MM.1S (cell line): ENCODE data around the gene FERMT2.

ENCODE experiments used
- DNase-seq: peaks from one replicate; pipeline ENCODE4 v3.0.0-alpha.2; 2015
- H2AFZ ChIP-seq: fragments of 300-600 bp; sonication (generic); 2 replicates; pipeline ENCODE4 v1.6.0; 2016; ENCODE audit warnings: antibody characterized with exemption, low read length
- H3F3A ChIP-seq: fragments of 300-600 bp; sonication (generic); 2 replicates; pipeline ENCODE4 v1.6.1; 2016; ENCODE audit warnings: mild to moderate bottlenecking, antibody characterized with exemption, low read length, moderate library complexity, mixed read lengths; ENCODE audit not compliant: insufficient read depth
- H3K27ac ChIP-seq: fragments of 300-600 bp; sonication (generic); 2 replicates; pipeline ENCODE4 v1.5.1; 2016; ENCODE audit warnings: mild to moderate bottlenecking, low read length
- H3K27me3 ChIP-seq: fragments of 300-600 bp; sonication (generic); replicated peaks from 2 replicates; pipeline ENCODE4 v1.6.0; 2016; ENCODE audit warnings: low read length; ENCODE audit not compliant: insufficient read depth
- H3K36me3 ChIP-seq: fragments of 300-600 bp; sonication (generic); replicated peaks from 2 replicates; pipeline ENCODE4 v1.6.1; 2016; ENCODE audit warnings: mild to moderate bottlenecking, low read length, mixed read lengths; ENCODE audit not compliant: insufficient read depth
- H3K4me1 ChIP-seq: fragments of 300-600 bp; sonication (generic); 2 replicates; pipeline ENCODE4 v1.6.1; 2016; ENCODE audit warnings: low read length, mixed read lengths
- H3K4me2 ChIP-seq: fragments of 300-600 bp; sonication (generic); 2 replicates; pipeline ENCODE4 v1.6.0; 2016; ENCODE audit warnings: low read depth, low read length
- H3K4me3 ChIP-seq: fragments of 300-600 bp; sonication (generic); 2 replicates; pipeline ENCODE4 v1.5.1; 2016; ENCODE audit warnings: low read length, mixed read lengths
- H3K79me2 ChIP-seq: fragments of 300-600 bp; sonication (generic); 2 replicates; pipeline ENCODE4 v1.6.1; 2016; ENCODE audit warnings: mixed run types, low read length, mixed read lengths
- H3K9ac ChIP-seq: fragments of 300-600 bp; sonication (generic); 2 replicates; pipeline ENCODE4 v1.6.1; 2016; ENCODE audit warnings: low read length, mixed read lengths
- H3K9me2 ChIP-seq: fragments of 300-600 bp; sonication (generic); replicated peaks from 2 replicates; pipeline ENCODE4 v1.6.1; 2016; ENCODE audit warnings: mild to moderate bottlenecking, low read length, mixed read lengths; ENCODE audit not compliant: insufficient read depth
- H3K9me3 ChIP-seq: fragments of 300-600 bp; sonication (generic); replicated peaks from 2 replicates; pipeline ENCODE4 v1.6.1; 2016; ENCODE audit warnings: mild to moderate bottlenecking, low read length, mixed read lengths; ENCODE audit not compliant: insufficient read depth
- H4K20me1 ChIP-seq: fragments of 300-600 bp; sonication (generic); 2 replicates; pipeline ENCODE4 v1.6.1; 2016; ENCODE audit warnings: mild to moderate bottlenecking, low read length, moderate library complexity, mixed read lengths; ENCODE audit not compliant: insufficient read depth
- CTCF ChIP-seq: fragments of 300-600 bp; sonication (generic); IDR thresholded peaks from 2 replicates; pipeline ENCODE4 v1.5.1; 2016; ENCODE audit warnings: antibody characterized with exemption, low read length, mixed read lengths
- EZH2 ChIP-seq: fragments of 300-600 bp; sonication (generic); optimal IDR thresholded peaks from 2 replicates; pipeline ENCODE3; 2017; ENCODE audit warnings: low read depth, mild to moderate bottlenecking, antibody characterized with exemption, low read length, mixed read lengths
- EZH2phosphoT487 ChIP-seq: fragments of 300-600 bp; sonication (generic); IDR thresholded peaks from 2 replicates; pipeline ENCODE4 v1.6.1; 2018; ENCODE audit warnings: antibody characterized with exemption, low read length

Gene FERMT2

GRCh38 chr14:52901357-52901980, 49.4 kb downstream of the FERMT2 start:
- Histone ChIP-seq H3K36me3 (no peaks in the 10 kb centered on the region), H3K9me3 (no peaks in the 10 kb centered on the region), H3K79me2 (no peaks in the 10 kb centered on the region), H3K9me2 (no peaks in the 10 kb centered on the region), H4K20me1 (no peaks in the 10 kb centered on the region), H2AFZ (no peak overlapping the region), H3K27ac (no peak overlapping the region), H3K27me3 (no peaks in the 10 kb centered on the region), H3K4me1 (no peaks in the 10 kb centered on the region), H3K4me2 (no peak overlapping the region), H3K4me3 (no peak overlapping the region), H3F3A (no peaks in the 10 kb centered on the region), H3K9ac (no peak overlapping the region)
- DNase-seq = no peak
- TF ChIP-seq CTCF (no peak), EZH2phosphoT487 (no peak), EZH2 (no peak)

- Histone ChIP-seq H3K4me2 (no peak overlapping the region), H2AFZ (no peak overlapping the region), H3F3A (no peaks in the 10 kb centered on the region), H3K27me3 (no peaks in the 10 kb centered on the region), H3K27ac (no peak overlapping the region), H4K20me1 (no peaks in the 10 kb centered on the region), H3K36me3 (no peaks in the 10 kb centered on the region), H3K4me1 (no peaks in the 10 kb centered on the region), H3K4me3 (no peak overlapping the region), H3K79me2 (no peaks in the 10 kb centered on the region), H3K9ac (no peak overlapping the region), H3K9me2 (no peaks in the 10 kb centered on the region), H3K9me3 (no peaks in the 10 kb centered on the region)
- no peak for TF ChIP-seq EZH2phosphoT487
- TF ChIP-seq EZH2 = no peak
- TF ChIP-seq CTCF = no peak
- no peak for DNase-seq
These were observed 50.1 kb downstream of the FERMT2 start for GRCh38 chr14:52900731-52901130.

- no peak overlapping the region for H3K4me2 ChIP-seq
- no peaks in the 10 kb centered on the region for H4K20me1 ChIP-seq
- H3K4me3 ChIP-seq = no peak overlapping the region
- H3K27ac ChIP-seq = no peak overlapping the region
- no peaks in the 10 kb centered on the region for H3K9me2 ChIP-seq
- no peaks in the 10 kb centered on the region for H3K79me2 ChIP-seq
- H3K36me3 ChIP-seq = no peaks in the 10 kb centered on the region
- no peaks in the 10 kb centered on the region for H3K27me3 ChIP-seq
- no peaks in the 10 kb centered on the region for H3F3A ChIP-seq
- no peak overlapping the region for H2AFZ ChIP-seq
- H3K9ac ChIP-seq = no peak overlapping the region
- H3K4me1 ChIP-seq = no peaks in the 10 kb centered on the region
- no peaks in the 10 kb centered on the region for H3K9me3 ChIP-seq
- no peak for DNase-seq
- no peak for TF ChIP-seq EZH2
- TF ChIP-seq CTCF = no peak
- TF ChIP-seq EZH2phosphoT487 = no peak
These were observed 52.4 kb downstream of the FERMT2 start for GRCh38 chr14:52898496-52898895.
